ENCODE measurements around the gene TINCR.

Gene TINCR

DNA sequence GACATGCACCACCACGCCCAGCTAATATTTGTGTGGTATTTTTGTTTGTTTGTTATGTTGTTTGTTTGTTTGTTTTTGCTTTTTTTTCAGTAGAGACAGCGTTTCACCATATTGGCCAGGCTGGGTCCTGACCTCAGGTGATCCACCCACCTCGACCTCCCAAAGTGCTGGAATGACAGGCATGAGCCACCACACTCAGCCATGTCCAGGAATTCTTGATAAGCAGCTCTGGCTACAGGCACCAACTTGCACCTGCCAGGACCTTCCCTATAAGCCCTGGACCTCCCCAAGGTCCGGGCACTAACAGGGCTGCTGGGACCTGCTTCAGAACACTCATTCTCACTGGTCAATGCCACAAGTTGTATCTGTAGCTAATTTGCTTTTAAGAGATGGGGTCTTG, 48.7 kb downstream of the TINCR start:
- in situ Hi-C loops (cut with HindIII; ENCODE audit: low sequenced_read_pairs) = no loop called here

DNA sequence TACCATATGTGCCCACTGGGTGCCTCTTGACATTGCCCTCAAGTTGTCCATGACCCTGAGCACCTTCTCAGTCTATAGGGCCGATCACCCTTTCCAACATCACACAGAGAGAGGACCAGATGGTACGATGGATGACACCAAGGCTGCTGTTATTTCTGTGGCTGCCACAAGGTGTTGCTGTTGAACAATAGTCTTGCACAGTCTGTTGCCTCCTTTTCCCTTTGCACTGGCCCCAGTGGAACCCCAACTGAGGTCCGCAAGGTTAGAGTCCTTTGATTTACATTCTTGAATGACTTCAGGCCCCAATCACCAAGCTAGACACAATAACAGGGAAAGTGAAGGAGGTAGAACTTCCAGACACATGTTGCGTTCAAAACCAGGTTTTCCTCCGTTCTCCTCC, 52.0 kb downstream of the TINCR start:
- in situ Hi-C loops (cut with HindIII; ENCODE audit: low sequenced_read_pairs) = no loop called here

- in situ Hi-C loops (cut with HindIII; ENCODE audit: low sequenced_read_pairs) = no loop called here
Measured at GRCh38 chr19:5514001-5514400, 53.8 kb downstream of the TINCR start.

GRCh38 chr19:5512715-5513114, 55.0 kb downstream of the TINCR start:
- in situ Hi-C loops (cut with HindIII; ENCODE audit: low sequenced_read_pairs) = no loop called here
